HG03460 (cell line): ENCODE measurements around the gene TAS2R19.

Experiments used
- ATAC-seq: cut with Tn5 transposase; IDR thresholded peaks from one replicate; pipeline ENCODE4 v1.9.1; 2021; ENCODE audit not compliant: unreplicated experiment

TAS2R19 gene

GRCh38 chr12:10994307-10994706, 28.1 kb downstream of the TAS2R19 start:
- ATAC-seq, result no peak

GRCh38 chr12:10989107-10989506, 33.3 kb downstream of the TAS2R19 start:
- no peak for ATAC-seq

GRCh38 chr12:10986812-10987211, 35.6 kb downstream of the TAS2R19 start, which contains the start of gene TAS2R50:
TAS2R50 (minus strand) TSS chr12:10986912; CDS start chr12:10986860, 52 bp downstream.
- ATAC-seq, result no peak

- no peak for ATAC-seq
Measured at GRCh38 chr12:10982244-10982643, 40.2 kb downstream of the TAS2R19 start.

- ATAC-seq, result no peak
Measured at GRCh38 chr12:10974965-10975364, 47.5 kb downstream of the TAS2R19 start.
